OCI-LY3 (cell line): ENCODE results near the gene MARK1.

Experiments
- CTCF ChIP-seq: fragments of 200-600, 300-600 bp; sonication (generic); IDR thresholded peaks from 2 replicates; pipeline ENCODE4 v1.5.1; 2014; ENCODE audit warnings: antibody characterized with exemption, low read length, low read depth
- EZH2phosphoT487 ChIP-seq: fragments of 200-600 bp; shearing (Covaris generic); IDR thresholded peaks from 2 replicates; pipeline ENCODE4 v1.6.1; 2018; ENCODE audit warnings: antibody characterized with exemption, mixed run types, low read depth

GRCh38 chr1:220699044-220699443, 171.1 kb downstream of the MARK1 start:
- TF ChIP-seq CTCF (no peak), EZH2phosphoT487 (no peak)
